Calu3 (cell line): Measurements from ENCODE around the gene E2F4. TPM values are rescaled to one million over a fixed set of nuclear protein-coding genes. Genes with fewer than 3 reads are reported as not detected.

Source experiments
- BruUV-seq: library from RNA; stranded (reverse); fragments of 400-500 nt; replicated peaks from 2 replicates; lab custom pipeline; 2021; lab: Mats Ljungman, UMichigan
- CTCF ChIA-PET: fragments of 300-600 bp; sonication (Branson Sonifier 250); formaldehyde crosslinking; loops from one replicate; lab custom pipeline; 2022; ENCODE audit warnings: antibody characterized with exemption; lab: Charles Lee
- DNase-seq: peaks from one replicate; pipeline ENCODE4 v3.0.0; 2022
- H3K27ac Mint-ChIP-seq: one replicate; pipeline ENCODE4 v1.8.0; 2022; ENCODE audit warnings: mixed read lengths; ENCODE audit not compliant: unreplicated experiment
- H3K27me3 Mint-ChIP-seq: one replicate; pipeline ENCODE4 v1.8.0; 2022; ENCODE audit warnings: mixed read lengths; ENCODE audit not compliant: unreplicated experiment
- H3K36me3 Mint-ChIP-seq: one replicate; pipeline ENCODE4 v1.8.0; 2022; ENCODE audit warnings: mild to moderate bottlenecking, moderate library complexity, mixed read lengths; ENCODE audit not compliant: insufficient read depth, unreplicated experiment
- H3K4me1 Mint-ChIP-seq: one replicate; pipeline ENCODE4 v1.8.0; 2022; ENCODE audit warnings: mild to moderate bottlenecking, low read depth, mixed read lengths; ENCODE audit not compliant: unreplicated experiment
- H3K4me3 Mint-ChIP-seq: one replicate; pipeline ENCODE4 v1.8.0; 2022; ENCODE audit warnings: mild to moderate bottlenecking, low read depth, moderate library complexity, mixed read lengths; ENCODE audit not compliant: unreplicated experiment
- H3K9me3 Mint-ChIP-seq: one replicate; pipeline ENCODE4 v1.8.0; 2022; ENCODE audit warnings: low read depth, mixed read lengths; ENCODE audit not compliant: unreplicated experiment
- CTCF ChIP-seq: fragments of 200-600 bp; IDR thresholded peaks from one replicate; pipeline ENCODE4 v1.8.0; 2022; ENCODE audit warnings: antibody characterized with exemption; ENCODE audit not compliant: unreplicated experiment
- intact Hi-C: fragments of 100-400 bp; cut with micrococcal nuclease; formaldehyde crosslinking; loops from one replicate; pipeline ENCODE4 v1.10.0; 2022; ENCODE audit not compliant: unreplicated experiment
- total RNA-seq: library from RNA; stranded (reverse); gene quantifications from 2 replicates; pipeline ENCODE4 v1.2.3, GENCODE V29; 2022

The E2F4 gene
- total RNA-seq, 1 experiment from 2014 or later = 95.3 TPM

GRCh38 chr16:67156143-67156844 lies 35.7 kb upstream of the E2F4 start:
- DNase-seq = no peak
- H3K4me1 Mint-ChIP-seq = peaks cover 29% of the 10 kb centered on the region
- no peaks in the 10 kb centered on the region for H3K9me3 Mint-ChIP-seq
- H3K4me3 Mint-ChIP-seq = peak overlapping the region; percentile 6
- H3K27ac Mint-ChIP-seq = no peak overlapping the region
- BruUV-seq = no TSS peak
- intact Hi-C loops = loop anchor here (10.0 kb wide), 1 partner anchor 141 kb away; no protein-coding TSS in a partner anchor
- no peaks in the 10 kb centered on the region for H3K27me3 Mint-ChIP-seq
- H3K36me3 Mint-ChIP-seq = peaks cover 56% of the 10 kb centered on the region
- CTCF ChIA-PET = interaction anchor here (1.2 kb wide), 1 partner anchor 22 kb away, joined by 4 read pairs; no protein-coding TSS in a partner anchor
- TF ChIP-seq CTCF = no peak

GRCh38 chr16:67157106-67157748 lies 34.7 kb upstream of the E2F4 start:
- CTCF ChIA-PET = interaction anchor here (1.0 to 1.2 kb wide), 3 partner anchors 18 to 210 kb away, joined by 3 to 4 read pairs (median 4); no protein-coding TSS in a partner anchor
- no TSS peak for BruUV-seq
- H3K36me3 Mint-ChIP-seq = peaks cover 58% of the 10 kb centered on the region
- DNase-seq = no peak
- intact Hi-C loops = loop anchor here (10.0 kb wide), 1 partner anchor 142 kb away; no protein-coding TSS in a partner anchor
- H3K4me1 Mint-ChIP-seq = peaks cover 29% of the 10 kb centered on the region
- H3K9me3 Mint-ChIP-seq = no peaks in the 10 kb centered on the region
- no peak overlapping the region for H3K4me3 Mint-ChIP-seq
- no peak for TF ChIP-seq CTCF
- no peak overlapping the region for H3K27ac Mint-ChIP-seq
- H3K27me3 Mint-ChIP-seq = no peaks in the 10 kb centered on the region

GRCh38 chr16:67157892-67158635 lies 33.9 kb upstream of the E2F4 start:
- intact Hi-C loops = loop anchor here (10.0 kb wide), 1 partner anchor 143 kb away; no protein-coding TSS in a partner anchor
- Mint-ChIP-seq H3K27ac (peak overlapping the region; percentile 34), H3K9me3 (no peaks in the 10 kb centered on the region), H3K4me1 (peaks cover 29% of the 10 kb centered on the region), H3K4me3 (peak overlapping the region; percentile 84), H3K36me3 (peaks cover 52% of the 10 kb centered on the region), H3K27me3 (no peaks in the 10 kb centered on the region)
- CTCF ChIA-PET = interaction anchor here (0.6 to 1.1 kb wide), 3 partner anchors 17 to 333 kb away, joined by 3 to 4 read pairs (median 3); no protein-coding TSS in a partner anchor
- BruUV-seq = TSS peak; percentile 50
- no peak for TF ChIP-seq CTCF
- no peak for DNase-seq
